ENCODE results near the gene PDE6C. TPM values are rescaled to one million over a fixed set of nuclear protein-coding genes. Genes with fewer than 3 reads are reported as not detected.

PDE6C gene
- total RNA-seq, 1 donor from 2014 or later = not detected

DNA sequence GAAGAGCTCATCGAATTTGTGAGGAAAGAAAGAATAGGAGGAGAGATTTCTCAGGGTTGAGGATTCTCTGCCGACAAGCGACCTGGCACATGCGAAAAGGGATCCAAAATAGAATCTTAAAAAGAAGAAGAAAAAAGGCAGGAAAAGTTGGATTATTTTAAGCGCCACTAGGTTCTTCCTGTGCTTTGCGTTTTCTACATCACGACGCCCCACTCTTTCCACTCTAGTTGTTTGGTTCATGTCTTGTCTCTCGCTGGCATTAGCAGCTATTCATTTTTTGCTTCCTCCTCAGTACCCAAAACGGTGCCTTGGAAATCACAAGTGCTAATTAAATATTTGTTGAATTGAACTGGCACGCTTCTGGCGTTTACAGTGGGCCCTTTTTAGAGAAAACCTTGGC is 90.7 kb downstream of the PDE6C start:
- ATAC-seq = no peak

DNA sequence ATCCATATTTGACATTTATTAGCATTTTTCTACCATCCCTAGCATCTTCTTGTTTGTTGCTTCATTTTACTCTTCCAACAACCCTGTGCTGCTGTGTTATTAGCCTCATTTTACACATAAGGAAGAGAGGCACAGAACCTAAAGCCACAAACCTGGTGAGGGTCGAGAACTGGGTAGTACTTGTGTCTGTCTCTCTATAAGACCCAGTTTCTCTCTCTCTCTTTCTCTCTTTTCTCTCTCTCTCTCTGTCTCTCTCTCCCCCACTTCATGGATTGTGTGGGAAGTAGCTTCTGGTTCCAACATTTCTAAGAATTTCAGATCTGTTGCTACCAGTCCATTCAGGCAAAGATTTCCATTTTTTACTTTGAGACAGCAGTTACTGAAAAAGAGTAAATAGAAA is 91.5 kb downstream of the PDE6C start:
- no peak for ATAC-seq

DNA sequence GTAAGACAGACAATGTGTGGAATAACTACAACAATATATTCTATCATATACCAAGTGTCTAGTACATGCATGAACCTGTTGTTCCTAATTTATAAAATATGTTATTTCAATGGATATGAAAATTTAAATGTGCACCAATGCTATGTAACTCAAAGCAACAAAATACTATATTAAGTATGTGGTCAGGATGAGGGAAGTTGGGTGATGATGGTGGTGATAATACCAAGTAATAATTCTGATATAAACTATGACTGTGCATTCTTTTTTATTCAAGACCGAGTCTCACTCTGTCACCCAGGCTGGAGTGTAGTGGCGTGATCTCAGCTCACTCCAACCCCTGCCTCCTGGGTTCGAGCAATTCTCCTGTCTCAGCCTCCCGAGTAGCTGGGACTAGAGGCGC is 92.1 kb downstream of the PDE6C start:
- no peak for ATAC-seq

DNA sequence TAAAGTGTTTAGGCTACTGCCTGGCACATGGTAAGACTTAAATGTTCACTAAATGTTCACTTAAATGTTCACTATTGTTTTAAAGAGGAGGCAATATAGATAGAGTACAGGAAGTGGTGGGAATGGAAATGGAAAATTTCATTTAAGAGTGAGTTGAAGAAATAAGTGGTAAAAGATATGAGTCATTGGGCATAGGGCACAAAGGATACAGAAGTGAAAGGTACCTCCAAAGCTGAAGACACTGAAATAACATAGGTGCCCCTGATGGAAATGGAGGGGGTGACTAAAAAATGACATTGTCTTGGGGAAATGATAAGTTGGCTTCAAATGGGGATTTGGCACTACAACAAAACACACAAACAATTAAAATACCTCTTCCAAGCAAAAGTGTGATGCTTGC is 95.3 kb downstream of the PDE6C start:
- no peak for ATAC-seq

- no peak for ATAC-seq
Observed at GRCh38 chr10:93710333-93710909, 98.1 kb downstream of the PDE6C start.

GRCh38 chr10:93711891-93712290 is 99.6 kb downstream of the PDE6C start:
- no peak for ATAC-seq

DNA sequence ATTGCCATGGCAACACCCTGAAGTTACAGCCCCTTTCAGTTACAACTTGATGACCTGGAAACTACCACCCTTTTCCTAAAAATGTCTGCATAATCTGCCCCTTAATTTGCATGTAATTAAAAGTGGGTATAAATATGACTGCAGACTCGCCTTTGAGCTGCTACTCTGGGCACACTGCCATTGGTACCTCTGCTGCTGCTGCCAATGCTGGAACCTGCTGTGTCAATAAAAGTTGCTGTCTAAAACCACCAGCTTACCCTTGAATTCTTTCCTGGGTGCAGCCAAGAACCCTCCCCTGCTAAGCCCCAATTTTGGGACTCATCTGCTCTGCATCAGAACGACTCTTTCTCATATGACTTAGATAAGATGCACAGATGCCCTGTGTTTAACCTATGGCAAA is 100.3 kb downstream of the PDE6C start:
- no peak for ATAC-seq

- ATAC-seq = no peak
Observed at GRCh38 chr10:93715345-93715744, 103.0 kb downstream of the PDE6C start.

Other genes starting within 250 kb of the PDE6C start
- 134 TPM for gene MYOF, start 130.2 kb upstream of the PDE6C start, total RNA-seq
- 17.8 TPM for gene CEP55, start 115.9 kb upstream of the PDE6C start, total RNA-seq
- gene FFAR4, start 45.9 kb upstream of the PDE6C start, total RNA-seq = 0.16 TPM
- 0.60 TPM for gene RBP4, start 11.3 kb upstream of the PDE6C start, total RNA-seq
- 11.8 TPM for gene FRA10AC1, start 90.1 kb downstream of the PDE6C start, total RNA-seq
- gene LGI1, start 145.4 kb downstream of the PDE6C start, total RNA-seq = not detected